CD4-positive, alpha-beta T cell treated with Interleukin-4 for 4 hours (primary cell): ENCODE measurements around the gene CACNA1C.

ENCODE experiments used
- DNase-seq: peaks from one replicate; pipeline ENCODE4 v3.0.0-alpha.2; 2020

CACNA1C gene

DNA sequence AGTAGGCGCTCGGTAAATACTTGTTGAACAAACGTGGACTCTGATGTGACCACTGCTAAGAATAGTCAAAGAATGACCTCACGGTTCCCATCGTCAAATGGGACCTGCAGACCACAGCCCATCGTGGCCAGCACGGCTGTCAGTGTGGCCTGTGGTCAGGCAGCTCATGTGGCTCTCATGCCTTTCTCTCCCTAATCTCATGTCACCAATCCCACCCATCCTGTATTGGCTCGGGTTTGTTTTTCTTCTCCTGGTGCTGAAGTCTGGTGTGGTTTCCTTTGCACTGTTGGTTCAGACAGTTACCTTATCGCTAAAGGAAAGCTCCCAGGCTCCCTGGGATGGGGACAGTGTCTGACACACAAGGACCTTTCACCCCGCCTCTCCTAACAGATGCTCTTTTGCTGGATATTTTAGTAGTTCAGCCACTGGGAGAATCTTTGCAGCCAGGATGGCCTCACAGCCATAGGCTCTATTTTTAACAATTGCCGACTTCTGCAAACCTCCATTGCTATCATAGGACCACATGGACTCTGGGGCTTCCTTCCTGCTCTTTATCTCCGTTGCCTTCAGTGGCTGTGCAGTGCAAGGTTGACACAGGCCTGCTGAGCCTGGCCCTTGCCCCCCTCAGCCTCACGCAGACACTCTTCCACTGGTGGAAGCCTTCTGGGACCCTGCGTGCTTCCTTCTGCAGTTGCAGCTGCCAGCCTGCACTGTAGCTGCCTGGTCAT, 448.8 kb downstream of the CACNA1C start:
- DNase-seq, result no peak

DNA sequence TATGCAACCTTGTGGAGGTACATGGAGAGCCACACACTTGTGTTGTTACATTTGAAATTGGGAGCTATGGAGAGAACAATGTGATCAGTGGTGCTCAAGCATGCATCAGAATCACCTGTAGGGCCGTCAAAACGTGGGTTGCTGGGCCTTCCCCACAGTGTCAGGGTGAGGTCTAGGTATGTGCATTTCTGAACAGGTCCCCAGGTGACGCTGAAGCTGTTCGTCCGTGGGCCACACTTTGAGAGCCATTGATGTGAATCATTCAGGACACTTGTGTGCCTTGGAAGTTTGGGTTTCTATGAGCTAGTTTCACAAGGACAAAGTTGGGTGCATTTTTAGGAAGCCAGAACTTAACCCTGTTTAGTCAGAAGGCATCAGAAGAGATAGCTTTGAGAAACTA, 450.2 kb downstream of the CACNA1C start:
- no peak for DNase-seq

DNA sequence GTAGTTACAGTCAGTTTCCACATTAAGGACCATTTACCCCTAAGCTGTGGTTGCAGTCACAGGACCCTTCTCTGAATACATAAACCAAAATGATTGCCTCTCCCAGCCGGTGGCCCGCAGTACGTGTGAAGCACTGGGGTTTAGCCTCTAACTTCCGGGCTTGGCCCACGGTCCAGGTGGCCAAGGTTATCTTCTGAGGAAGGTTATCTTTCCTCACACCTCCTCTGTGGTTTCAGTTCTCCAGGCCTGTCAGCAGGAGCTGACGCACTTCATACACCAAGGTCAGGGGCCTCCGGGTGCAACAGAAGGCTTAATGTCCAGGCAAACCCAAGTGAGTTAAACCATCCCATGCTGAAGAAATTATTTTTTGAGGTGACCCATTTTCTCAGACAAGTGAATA, 451.0 kb downstream of the CACNA1C start:
- no peak for DNase-seq

DNA sequence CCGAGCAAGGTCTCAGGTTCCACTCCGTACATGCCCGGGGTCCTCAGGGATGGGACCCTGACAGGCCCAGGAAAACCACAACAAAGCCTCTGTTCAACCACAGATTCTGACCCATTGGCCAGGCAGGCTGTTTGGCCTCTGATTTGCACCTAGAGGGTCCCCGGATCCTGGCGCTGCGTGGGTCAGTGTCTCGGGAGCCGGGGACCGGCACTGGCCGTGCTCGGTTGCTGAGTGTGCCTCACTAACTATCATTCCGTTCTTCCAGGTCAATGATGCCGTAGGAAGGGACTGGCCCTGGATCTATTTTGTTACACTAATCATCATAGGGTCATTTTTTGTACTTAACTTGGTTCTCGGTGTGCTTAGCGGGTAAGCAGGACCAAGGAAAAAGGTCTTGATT, 451.8 kb downstream of the CACNA1C start:
- no peak for DNase-seq

DNA sequence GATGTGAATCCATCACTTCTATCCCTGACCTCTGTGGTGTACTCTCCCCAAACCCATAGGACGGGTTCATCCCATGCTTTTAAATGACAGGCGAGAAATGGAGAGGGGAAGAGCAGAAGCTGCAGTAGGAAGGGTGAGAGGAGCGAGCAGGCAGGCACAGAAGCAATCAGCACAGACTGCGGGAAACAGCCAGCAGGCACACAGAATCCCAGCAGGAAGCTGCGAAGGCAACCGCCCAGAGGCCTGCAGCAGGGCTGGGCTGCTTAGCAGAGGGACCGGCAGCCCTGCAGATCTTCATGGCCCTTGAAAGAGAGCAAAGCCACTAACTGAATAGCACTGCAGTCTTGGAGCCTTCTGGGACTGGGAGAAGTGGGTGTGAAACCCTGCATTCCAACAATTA, 455.0 kb downstream of the CACNA1C start:
- no peak for DNase-seq

DNA sequence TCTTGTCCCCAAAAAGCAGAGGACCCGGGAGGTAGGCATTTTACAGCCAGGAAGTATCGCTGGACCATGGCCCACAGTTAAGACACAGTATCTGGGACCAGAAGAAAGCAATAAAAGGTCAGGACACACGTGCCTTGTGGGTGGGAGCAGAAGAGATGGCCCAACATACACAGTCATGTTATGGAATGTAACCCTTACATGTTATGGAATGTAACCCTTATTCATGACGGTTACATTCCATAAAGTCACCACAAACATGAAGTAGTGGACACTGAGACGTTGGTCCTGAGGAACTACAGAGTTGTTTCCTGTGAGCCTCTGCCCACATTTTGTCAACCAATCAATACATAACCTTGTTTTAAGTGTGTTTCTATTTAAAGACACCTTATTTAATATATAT, 456.4 kb downstream of the CACNA1C start:
- DNase-seq, result no peak

DNA sequence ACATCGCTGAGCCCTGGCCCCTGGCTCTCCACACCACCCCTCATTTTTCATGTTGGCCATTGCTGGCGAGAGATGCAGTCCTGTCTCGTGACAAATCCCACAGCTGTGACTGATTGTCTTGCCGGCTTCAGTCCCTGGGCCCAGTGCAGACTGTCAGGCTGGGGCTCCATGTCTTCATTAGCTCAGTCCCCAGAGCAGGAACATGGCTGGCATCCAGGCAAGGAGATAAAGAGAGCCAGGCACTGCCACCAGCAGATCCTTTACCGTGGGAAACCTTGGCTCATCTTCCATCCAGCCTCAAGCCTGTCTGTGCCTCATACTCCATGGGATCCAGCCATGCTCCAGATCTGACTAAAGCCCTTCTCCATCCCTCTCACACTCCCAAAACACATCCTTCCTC, 457.3 kb downstream of the CACNA1C start:
- DNase-seq, result no peak

DNA sequence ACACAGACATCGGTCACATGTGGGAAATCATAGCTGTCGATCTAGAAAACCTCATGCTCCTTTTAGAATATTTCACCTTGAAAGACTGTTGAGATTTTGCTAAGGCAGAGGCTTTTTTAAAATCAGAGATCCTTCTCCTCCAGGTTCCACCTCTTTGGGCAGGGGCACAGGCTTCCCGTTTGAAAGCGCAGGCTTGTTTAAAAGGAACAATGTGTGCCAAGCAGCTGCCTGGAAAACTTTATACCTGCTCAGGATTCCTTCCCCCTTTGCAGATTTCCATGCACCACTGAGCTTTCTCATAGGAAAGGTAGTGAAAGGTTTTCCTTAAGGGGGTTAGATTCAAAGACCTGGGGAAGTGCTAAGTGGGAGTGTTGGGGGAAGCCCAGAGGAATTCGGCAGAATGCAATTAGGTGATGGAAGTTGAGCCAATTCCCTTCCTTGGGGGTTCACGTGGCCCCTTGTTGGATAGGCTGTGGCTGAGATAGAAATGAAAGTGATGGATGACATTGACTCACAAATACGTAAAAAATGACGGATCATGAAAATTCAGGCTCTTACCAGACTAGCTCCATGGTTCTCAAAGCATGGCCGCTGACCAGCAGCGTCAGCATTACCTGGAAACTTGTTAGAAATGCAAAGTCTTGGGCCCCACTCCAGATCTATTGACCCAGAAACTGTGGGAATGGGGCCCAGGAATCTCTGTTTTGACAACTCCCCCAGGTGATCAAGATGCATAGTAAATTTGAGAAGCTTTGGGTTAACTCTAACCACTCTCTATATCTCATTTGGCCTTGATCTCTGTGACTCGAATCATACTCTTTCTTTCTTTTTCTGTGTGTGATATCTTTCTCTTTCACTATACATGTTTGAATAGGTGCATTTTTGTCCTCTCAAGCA, 460.6 kb downstream of the CACNA1C start:
- no peak for DNase-seq

DNA sequence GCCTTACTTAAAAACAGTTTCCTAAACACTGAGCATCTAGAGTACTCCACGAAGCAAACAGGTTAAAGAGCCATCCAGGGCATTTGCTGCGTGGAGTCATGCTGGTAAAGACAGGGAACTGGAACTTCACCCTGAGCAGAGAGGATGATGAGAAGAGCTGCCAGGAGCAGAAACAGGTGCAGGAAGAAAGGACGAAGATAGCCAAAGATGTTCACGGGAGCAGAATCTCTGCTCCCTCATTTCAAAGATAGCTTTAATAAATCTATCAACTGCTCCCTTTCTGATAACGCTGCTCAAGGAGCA, 461.2 kb downstream of the CACNA1C start:
- no peak for DNase-seq

DNA sequence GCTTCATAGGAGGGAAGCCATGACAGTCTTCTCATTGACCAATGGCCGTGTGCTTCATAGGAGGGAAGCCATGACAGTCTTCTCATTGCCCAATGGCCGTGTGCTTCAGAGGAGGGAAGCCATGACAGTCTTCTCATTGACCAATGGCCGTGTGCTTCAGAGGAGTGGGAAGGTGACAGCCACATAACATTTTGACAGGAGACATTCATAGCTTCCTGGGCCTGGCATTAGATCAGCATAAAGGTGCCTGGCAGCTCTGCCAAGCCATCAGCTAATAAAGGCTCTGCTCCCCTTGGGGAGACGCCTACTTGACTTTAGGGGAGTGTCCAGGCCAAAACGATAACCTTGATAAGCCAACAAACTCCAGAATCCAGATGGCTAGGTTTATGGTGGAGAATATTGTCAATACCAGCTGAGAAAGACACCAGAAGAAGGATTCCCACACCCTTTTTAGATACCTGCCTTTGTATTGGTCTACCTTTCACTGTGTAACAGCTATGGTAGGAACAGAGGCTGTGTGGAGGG, 468.0 kb downstream of the CACNA1C start:
- no peak for DNase-seq

DNA sequence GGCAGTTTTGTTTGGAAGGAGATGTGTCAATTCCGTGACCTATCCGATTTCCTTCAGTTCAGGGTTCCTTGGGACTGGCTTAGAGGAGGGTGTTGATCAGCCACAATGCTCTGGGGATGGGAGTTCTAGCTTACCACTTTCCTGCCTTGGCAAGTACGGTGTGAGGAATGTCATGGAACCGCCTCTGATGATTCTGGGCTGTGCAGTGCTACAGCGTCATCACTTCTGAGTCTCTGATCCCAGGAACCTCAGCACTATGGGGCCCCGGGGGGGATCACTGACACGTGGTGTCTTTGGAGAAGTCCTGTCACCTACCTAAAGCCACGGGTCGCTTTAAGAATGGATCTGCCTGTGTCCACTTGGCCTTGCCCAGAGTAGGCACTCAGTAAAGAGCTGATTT, 470.5 kb downstream of the CACNA1C start:
- DNase-seq, result no peak

DNA sequence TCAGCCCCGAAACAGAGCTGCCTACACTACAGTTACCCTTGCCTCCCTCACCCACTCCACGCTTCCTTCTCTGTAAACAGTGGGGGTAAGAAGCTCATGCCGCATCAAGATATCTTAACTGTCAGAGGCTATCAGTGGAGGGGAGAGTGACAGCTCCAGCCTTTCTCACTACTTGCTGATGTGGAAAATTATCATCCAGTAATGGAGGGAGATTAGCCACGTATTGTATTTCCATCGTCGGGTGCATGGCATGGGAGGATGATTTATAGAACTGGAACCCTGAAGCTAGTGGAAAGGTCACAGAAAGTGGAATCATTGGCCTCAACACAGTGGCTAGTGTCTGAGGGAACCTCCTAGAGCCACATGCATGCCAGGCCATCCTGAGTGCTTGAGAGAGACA, 471.1 kb downstream of the CACNA1C start:
- DNase-seq, result no peak

DNA sequence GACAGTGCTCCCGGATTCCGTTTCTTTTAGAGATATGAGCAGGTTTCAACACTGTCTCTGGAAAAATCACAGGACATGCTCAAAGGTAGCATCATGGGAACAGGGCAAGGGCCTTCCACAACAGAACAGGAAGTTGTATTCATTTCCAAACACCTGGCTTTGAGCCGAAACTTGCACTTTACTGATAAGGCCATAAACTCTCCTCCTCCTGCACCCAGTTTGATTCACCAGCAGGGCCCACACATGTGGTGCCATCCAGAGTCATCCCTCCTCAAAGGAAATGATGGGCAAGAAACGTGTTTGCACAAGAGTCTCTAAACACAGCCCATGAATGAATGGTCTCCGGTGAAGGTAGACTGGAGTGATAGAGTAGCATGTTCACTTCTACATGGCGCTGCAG, 473.6 kb downstream of the CACNA1C start:
- DNase-seq, result no peak

DNA sequence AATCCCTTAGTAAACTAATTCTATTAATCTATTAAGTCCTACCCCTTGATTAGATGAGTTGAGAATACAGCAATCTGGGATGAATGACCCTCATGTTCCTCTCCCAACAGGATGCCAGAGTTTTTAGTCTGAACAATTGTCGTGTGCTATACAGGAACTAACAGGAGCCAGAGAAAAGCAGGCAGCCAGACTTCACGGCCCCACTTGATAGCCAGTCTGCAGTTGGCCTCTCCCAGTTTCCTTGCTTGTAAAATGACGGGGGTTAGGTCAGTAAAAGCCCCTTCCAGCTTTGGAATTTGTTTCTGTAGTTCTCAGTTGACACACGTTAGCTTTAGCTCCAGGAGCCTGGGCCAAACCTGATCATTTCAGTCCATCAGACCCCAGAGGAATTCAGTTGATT, 475.2 kb downstream of the CACNA1C start:
- DNase-seq, result no peak

DNA sequence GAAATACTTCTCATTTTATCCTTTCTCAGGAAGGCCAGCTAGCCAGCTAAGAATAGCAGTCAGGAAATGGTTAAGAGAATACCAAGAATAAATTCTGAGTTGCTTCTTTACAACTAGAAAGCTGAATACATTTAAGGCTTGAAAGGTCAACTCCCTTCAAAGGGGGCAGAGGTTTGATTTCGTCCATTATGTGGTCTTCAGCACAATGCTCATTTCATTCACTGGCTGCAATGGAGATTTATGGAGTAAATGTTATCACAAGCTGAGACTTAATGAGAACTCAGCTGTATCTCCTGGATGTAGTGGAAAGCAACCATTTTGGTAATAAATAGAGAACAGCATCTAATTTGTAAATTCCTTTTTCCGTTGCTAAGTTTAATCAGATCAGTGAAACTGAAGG, 477.0 kb downstream of the CACNA1C start:
- no peak for DNase-seq

DNA sequence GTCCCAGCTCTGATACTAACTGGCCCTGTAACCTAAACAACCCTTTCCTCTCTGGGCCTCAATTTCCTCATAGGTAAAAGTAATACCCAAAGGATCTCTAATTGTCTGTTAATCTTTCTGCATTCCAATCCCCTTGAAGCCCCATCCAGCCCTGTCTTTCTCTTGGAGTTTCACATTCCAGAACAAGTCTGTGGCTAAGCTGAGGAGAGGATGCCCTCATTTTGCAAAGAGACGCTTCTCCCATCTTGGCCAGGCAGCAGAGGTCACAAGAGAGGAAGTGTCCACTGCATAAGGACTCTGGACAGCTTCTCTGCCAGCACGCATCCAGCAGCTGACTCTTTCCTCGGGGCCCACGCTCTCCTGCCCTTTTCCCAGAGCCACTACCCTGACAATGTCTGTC, 478.6 kb downstream of the CACNA1C start:
- no peak for DNase-seq

DNA sequence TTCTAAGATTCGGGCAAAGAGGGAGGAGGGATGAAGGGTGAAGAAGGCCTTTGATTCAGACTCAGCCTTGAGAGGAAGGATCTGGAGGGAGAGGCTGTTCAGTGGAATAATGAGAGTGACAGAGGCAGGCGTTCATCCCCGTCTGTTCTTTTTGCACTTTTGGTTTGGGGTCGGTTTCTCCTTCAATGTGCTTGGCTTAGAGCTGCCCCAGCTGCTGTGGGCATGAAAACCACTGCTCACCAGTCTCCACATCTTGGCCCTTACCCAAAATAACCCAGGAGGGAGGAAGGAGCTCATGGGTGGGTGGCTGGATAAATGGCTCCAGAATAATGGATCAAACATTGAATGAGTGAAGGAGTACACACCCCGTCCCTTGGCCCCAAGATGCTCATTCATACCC, 480.2 kb downstream of the CACNA1C start:
- no peak for DNase-seq

DNA sequence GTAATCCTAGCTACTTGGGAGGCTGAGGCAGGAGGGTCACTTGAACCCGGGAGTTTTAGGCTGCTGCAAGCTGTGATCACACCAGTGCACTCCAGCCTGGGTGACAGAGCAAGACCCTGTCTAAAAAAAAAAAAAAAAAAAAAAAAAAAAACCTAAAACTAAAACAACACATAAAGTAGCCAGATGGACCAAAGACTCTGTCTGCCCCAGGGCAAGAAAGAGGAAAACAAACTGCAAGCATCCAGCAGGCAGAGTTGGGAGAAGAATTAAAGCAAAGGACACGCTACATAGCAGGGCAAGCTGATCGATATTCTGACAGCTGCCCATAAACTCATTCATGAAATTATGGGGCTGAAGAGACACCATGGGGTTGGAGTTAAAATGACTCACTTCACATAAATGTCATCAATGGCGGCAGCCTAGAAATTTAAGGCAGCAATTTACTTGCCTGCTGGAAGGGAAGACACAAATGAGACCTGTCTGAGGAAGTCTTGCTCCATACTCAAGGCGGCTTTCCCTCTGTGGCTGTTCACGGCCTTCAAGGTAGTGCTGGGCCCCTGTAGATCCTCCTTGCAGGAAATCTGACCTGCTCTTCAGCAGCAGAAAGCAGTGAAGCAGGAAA, 482.9 kb downstream of the CACNA1C start:
- DNase-seq, result no peak

DNA sequence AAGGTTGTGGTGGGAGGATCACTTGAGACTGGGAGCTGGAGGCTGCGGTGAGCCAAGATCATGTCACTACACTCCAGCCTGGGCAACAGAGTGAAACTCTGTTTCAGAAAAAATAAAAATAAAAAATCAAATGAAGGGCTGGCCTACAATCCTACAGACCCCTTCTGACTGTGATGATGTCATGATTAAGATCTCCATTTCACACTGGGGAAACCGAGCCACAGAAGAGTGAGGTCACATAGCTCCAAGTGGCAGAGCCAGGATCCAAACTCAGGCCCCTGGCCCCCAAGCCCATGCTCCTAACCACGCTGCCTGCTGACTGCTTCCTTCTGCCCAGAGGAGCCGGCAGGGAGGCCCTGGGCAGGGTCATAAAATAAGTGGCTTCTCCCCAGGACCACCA, 483.9 kb downstream of the CACNA1C start:
- DNase-seq, result no peak

DNA sequence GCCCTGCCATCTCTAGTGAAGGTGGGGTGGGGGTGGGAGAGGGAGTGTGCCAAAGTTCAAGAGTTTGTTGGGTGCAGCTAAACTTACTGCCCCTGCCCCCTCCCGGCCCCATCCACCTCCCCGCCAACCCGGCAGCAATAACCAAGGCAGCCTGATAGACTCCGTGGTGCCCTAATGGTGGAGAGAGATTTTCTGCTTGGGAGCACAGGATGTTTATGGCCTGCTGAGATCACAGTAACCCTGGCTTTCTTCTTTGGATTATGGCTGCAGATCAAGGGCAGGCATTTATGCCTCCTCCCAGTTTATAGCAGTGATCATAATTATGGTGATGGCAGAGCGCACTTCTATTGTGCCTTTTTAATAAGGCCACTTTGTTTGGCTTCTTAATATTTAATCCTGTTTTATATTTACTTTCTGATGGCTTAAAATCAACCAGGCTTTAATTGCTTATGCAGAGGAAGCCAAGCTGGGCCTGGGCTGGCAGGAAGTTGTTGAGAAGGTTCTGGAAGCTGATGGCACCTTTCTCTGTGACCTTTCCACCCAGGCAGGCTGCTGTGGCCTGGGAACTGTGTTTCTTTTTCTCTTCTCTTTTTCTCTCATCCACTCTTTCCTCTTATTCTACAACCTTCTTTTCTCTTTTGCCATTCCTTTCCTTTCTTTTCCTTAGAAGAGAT, 485.2 kb downstream of the CACNA1C start:
- no peak for DNase-seq

DNA sequence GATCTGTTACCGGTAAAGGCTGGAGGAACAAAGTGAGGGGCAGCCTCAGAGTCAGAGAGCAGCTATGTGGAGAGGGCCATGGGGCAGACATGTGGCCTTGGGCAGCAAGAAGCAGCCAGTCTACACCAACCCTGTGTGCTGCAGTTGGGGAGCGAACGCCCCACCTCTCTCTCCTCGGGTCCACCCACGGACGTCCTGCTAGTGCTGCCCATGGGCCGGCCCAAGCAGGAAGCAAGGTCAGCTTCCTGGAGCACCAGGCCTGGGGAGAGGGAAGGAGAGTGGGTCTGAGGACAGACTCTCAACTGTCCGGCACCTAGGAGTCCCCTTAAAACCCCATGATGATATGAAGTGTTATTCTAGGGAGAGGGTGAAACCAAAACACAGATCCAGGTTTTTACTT, 487.2 kb downstream of the CACNA1C start:
- DNase-seq, result no peak

DNA sequence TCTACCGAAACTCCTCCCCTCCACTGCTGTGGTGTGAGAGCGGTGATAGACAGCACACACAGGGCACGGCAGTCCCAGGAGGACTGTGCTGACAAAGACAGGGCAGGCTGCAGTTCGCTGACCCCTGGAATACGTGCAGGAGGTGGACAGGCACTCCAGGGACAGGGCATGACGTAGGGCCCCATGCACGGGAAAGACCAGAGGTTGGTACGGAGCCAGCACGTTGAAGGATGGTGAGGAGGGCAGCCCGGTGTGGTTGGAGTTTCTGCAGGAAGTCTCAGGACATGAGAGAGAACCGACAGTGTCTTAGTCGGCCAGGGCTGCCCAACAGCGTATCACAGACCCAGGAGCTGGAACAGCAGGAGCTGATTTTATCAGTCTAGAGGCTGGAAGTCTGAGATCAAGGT, 487.8 kb downstream of the CACNA1C start:
- no peak for DNase-seq

DNA sequence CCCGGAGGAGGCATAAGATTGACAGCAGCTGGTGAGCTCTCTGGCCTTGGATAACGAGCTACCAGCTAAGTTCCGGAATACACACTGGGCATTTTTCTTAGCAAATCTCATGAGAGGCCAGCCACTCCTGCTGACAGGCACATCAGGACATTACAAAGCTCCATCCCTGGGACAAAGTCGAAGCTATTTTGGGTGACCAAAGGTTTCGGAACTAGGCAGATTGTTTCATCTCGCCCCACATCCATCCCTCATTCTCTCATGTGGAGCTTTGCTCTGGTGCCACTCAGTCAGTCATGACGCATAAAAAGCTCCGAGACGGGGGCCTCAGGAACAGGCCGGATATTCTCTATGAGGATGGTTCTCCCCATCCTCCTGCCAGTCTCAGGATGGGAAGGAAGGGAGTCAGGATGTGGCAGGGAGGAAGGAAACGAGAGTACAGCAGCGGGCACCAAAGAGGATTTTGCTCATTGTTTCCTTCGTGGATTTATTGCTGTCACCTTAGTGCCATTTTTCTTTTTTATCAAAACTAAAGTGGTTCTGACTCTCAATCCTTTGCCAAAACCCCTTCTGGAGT, 488.9 kb downstream of the CACNA1C start:
- DNase-seq, result no peak
